Activated naive CD8-positive, alpha-beta T cell treated with anti-CD3 and anti-CD28 coated beads, Interleukin-2, amount 50 U/mL, for 24 hours (primary cell): Measurements from ENCODE around the gene CACFD1.

Experiments
- ATAC-seq: fragments of 150-1000 bp; cut with Tn5 transposase; one replicate; pipeline ENCODE4 v1.10.0; 2021
- DNase-seq: peaks from one replicate; pipeline ENCODE4 v3.0.0; 2021
- H3K27ac Mint-ChIP-seq: one replicate; pipeline ENCODE4 v1.8.0; 2021; ENCODE audit warnings: mild to moderate bottlenecking, mixed read lengths
- H3K27me3 Mint-ChIP-seq: one replicate; pipeline ENCODE4 v1.8.0; 2021; ENCODE audit warnings: mixed read lengths
- H3K36me3 Mint-ChIP-seq: one replicate; pipeline ENCODE4 v1.8.0; 2021; ENCODE audit warnings: low read depth, mixed read lengths
- H3K4me1 Mint-ChIP-seq: one replicate; pipeline ENCODE4 v1.8.0; 2021; ENCODE audit warnings: mixed read lengths
- H3K4me3 Mint-ChIP-seq: one replicate; pipeline ENCODE4 v1.8.0; 2021; ENCODE audit warnings: mild to moderate bottlenecking, moderate library complexity, mixed read lengths
- H3K9me3 Mint-ChIP-seq: one replicate; pipeline ENCODE4 v1.8.0; 2021; ENCODE audit warnings: mixed read lengths

Gene CACFD1

DNA sequence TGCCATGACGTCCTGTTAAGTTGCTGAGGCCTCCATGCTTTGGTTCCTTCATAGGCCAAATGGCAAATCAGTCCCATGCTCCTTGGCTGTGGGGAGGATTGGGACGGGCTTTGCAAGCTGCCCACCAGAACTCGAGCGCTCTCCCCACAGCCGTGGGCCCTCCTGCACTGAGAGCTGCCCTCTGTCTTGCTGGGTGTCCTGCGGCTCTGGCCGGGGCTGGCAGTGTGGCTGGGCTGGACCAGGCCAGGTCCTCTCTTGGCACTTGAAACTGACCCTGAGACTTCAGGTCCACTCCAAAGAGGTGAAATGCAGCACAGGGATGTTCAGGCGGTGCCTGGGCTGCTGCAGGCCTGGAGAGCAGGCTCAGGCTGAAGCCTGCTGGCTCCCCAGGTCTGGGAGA lies 57.9 kb downstream of the CACFD1 start:
- DNase-seq (no peak), ATAC-seq (no peak)
- Mint-ChIP-seq H3K4me1 (no peaks in the 10 kb centered on the region), H3K9me3 (no peaks in the 10 kb centered on the region), H3K4me3 (no peak overlapping the region), H3K27ac (no peak overlapping the region), H3K36me3 (no peaks in the 10 kb centered on the region), H3K27me3 (no peaks in the 10 kb centered on the region)

DNA sequence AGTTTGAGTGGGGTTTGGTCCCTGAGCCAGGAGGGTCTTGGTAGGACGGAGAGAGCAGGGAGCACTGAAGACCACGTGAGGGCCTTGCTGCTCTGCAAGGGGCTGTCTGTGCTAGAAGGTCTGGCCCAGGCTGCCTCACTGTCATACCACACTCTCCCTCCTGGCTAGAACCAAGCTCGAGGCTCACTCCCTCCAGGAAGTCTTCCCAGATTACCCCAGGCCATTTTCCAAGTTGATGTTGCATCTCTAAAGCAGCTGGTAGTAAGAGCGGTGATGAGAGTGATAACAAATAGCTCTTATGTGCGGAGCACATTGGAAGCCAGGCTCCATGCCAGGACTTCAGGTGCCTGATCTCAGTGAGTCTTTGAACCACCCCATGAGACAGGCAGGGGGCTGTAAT lies 58.4 kb downstream of the CACFD1 start:
- H3K4me1 Mint-ChIP-seq, result no peaks in the 10 kb centered on the region
- no peak overlapping the region for H3K4me3 Mint-ChIP-seq
- no peaks in the 10 kb centered on the region for H3K9me3 Mint-ChIP-seq
- H3K27me3 Mint-ChIP-seq, result no peaks in the 10 kb centered on the region
- H3K36me3 Mint-ChIP-seq, result no peaks in the 10 kb centered on the region
- no peak for DNase-seq
- H3K27ac Mint-ChIP-seq, result no peak overlapping the region
- no peak for ATAC-seq

DNA sequence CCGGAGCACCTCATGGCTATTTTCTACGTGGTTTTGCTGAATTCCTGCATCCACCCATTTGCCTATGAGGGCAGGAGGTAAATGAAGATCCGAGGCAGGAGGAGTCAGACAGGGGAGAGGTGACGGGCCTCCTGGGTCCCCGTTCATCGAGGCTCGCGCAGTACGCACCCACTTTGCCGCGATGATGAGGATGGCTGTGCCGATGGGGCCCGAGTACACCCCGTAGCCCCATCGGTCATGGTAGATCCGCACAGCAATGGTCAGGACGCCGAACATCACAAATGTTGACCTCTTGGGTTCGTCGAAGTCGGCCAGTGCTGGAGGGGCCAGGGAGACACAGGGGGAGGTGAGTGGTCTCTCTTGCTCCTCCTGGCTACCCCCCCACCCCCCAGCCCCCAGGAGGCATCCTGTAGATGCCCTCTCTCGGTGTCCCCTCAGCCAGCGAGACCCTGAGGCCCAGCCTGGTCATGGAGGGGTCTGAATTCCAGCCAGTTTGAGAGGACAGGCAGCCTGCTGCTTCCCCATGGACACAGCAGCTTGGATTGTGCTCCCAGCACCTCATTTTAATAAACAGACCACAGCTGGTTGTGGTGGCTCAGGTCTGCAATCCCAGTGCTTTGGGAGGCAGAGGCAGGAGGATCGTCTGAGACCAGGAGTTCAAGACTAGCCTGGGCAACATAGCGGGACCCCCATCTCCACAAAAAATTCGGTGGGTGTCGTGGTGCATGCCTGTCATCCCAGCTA lies 59.1 kb downstream of the CACFD1 start:
- Mint-ChIP-seq H3K27me3 (no peaks in the 10 kb centered on the region), H3K4me3 (no peak overlapping the region), H3K4me1 (no peaks in the 10 kb centered on the region), H3K27ac (no peak overlapping the region), H3K9me3 (no peaks in the 10 kb centered on the region), H3K36me3 (no peaks in the 10 kb centered on the region)
- DNase-seq (no peak), ATAC-seq (no peak)

DNA sequence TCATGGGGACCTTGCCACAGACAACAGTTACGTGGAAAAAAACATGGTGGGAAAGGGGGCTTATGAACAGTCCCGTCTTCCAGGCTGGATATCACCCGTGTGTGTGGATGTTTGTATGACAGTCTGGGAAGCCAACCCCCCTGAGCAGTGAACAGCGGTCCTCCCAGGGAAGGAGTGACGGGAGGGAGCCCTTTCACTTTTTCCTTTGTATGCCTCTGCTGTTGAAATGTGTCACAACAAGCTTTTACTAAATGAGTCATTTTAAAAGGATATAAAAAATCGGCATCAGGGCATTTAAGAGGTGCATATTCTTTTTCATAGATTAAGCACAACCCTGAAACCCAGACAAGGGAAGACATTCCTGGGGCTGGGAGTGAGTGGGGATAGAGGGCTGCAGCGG lies 59.9 kb downstream of the CACFD1 start:
- Mint-ChIP-seq H3K27me3 (no peaks in the 10 kb centered on the region), H3K36me3 (no peaks in the 10 kb centered on the region), H3K9me3 (no peaks in the 10 kb centered on the region), H3K4me1 (no peaks in the 10 kb centered on the region), H3K4me3 (no peak overlapping the region), H3K27ac (no peak overlapping the region)
- no peak for DNase-seq
- ATAC-seq, result no peak

DNA sequence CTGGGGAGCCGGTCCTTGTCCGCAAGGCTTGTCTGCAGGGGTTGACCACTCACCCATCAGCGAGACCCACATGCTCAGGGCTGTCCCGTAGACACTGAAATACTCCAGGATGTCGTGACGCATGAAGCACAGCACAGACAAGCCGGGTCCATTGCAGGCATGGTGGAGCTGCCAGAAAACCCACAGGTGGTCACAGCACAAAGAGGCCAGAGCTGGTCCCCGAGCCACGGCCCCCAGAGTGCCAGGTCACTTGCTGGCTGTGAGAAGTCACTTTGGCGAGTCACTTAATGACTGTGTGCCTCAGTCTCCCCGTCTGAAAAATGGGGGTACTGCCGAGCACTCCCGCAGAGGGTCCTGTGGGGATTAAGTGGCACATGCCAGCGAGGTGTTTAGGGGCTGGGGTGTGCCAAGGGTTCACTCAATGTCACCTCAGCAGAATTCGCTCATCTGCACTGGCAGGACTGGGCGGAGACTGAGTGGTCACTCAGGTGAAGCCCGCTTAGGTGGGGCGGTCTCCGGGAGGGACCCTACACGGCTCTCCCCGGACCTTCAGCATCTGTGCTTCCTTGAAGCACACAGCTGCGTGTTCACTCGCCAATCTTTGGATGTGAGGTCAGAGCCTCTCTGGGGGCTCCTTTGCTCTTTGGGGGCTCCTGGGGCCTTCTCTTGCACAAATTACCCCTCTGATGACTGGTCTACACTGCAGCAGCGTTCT lies 60.5 kb downstream of the CACFD1 start:
- DNase-seq (no peak), ATAC-seq (no peak)
- Mint-ChIP-seq H3K27me3 (no peaks in the 10 kb centered on the region), H3K4me1 (no peaks in the 10 kb centered on the region), H3K27ac (no peak overlapping the region), H3K4me3 (no peak overlapping the region), H3K9me3 (no peaks in the 10 kb centered on the region), H3K36me3 (no peaks in the 10 kb centered on the region)
